ENCODE data around the gene TPPP3.

GRCh38 chr16:67431775-67432505 lies 38.6 kb upstream of the TPPP3 start:
- TF ChIP-seq CTCF (IDR thresholded peaks at IDR 0.05; ENCODE audit: insufficient read depth, low read length), result no peak
- TF ChIP-seq REST (IDR thresholded peaks at IDR 0.05; ENCODE audit: insufficient replicate concordance, low read depth), result no peak

Data from HL-60 (cell line).